ENCODE data around the gene TRMT44.

DNA sequence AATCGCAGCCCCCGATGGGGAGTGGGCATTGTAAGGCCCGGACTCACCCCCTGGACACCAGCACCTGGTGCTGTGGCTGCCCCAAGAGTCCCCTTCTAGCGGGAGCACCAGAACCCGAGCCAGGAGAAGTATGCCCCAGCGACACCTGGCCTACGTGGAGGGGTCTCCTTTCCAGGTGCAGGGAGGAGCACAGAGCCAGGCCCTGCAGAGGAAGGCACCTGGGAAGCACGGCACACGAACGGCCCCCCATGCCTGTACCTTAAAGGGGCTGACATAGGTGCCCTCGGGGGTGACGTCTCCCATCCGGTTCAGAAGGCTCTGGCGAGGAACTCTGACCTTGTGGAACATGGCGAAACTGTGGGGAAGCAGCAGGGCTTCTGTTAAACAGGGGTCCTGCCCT, 41.3 kb upstream of the TRMT44 start:
- TF ChIP-seq, protein P1, sequence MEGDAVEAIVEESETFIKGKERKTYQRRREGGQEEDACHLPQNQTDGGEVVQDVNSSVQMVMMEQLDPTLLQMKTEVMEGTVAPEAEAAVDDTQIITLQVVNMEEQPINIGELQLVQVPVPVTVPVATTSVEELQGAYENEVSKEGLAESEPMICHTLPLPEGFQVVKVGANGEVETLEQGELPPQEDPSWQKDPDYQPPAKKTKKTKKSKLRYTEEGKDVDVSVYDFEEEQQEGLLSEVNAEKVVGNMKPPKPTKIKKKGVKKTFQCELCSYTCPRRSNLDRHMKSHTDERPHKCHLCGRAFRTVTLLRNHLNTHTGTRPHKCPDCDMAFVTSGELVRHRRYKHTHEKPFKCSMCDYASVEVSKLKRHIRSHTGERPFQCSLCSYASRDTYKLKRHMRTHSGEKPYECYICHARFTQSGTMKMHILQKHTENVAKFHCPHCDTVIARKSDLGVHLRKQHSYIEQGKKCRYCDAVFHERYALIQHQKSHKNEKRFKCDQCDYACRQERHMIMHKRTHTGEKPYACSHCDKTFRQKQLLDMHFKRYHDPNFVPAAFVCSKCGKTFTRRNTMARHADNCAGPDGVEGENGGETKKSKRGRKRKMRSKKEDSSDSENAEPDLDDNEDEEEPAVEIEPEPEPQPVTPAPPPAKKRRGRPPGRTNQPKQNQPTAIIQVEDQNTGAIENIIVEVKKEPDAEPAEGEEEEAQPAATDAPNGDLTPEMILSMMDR (conservative IDR thresholded peaks at IDR 0.05; ENCODE audit: low read depth, low read length) = no peak
- TF ChIP-seq EZH2phosphoT487 (IDR thresholded peaks at IDR 0.05; ENCODE audit: borderline replicate concordance, low read length) = no peak

Measured in PC-3 (cell line).